GM19463 (cell line): Measurements from ENCODE around the gene GPR183.

Experiments
- ATAC-seq: cut with Tn5 transposase; IDR thresholded peaks from one replicate; pipeline ENCODE4 v1.9.1; 2021; ENCODE audit warnings: mild to moderate bottlenecking, moderate library complexity; ENCODE audit not compliant: unreplicated experiment

GPR183 gene

DNA sequence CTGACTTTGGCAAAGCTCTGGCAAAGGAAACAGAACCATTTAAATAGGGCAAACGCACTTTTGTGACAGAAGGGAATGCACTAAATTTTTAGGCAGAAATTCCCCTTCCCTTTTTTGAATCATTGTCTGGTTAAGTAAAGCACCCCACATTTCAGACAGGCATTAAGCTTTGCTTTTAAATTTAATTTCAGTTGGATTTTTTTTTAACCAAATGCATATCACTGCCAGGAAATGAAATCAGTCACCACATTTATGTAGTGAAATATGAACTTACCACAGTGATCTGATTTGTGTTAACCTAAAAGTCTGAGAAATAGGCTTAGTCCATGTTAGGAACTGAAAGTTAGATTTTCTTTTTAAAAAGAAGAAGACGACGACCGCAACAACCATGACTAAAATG lies 10.8 kb downstream of the GPR183 start:
- ATAC-seq = peak; percentile 55

DNA sequence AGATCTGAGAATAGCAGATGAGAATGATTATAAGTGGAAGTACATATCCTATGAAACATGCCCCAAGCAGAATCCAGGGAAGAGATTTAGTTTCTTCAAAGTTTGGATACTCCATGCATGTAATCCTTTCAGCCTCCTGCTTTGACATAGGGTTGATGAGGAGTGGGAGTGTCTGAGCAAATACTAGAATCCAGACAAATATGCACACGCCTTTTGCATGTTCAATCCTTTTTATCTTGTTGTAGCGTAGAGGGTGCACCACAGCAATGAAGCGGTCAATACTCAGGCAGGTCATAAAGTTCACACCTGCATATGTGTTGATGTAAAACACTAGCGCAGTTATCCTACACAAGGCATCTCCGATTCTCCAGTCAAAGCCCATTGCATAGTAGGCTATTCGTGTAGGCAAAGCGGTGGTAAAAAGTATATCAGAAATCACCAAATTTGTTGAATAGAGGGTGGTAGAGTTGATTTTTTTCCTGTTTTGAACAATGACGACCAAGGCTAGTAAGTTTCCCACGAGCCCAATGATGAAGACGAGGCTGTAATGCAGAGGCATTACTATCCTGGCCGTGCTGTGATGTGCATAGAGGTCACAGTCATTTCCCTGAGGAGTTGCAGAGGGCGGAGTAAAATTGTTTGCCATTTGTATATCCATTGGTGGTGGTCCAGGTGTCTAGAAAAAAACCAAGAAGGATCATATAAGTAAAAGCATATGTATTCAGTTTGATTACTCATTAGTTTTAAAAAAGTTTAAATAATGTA lies 11.5 kb downstream of the GPR183 start:
- no peak for ATAC-seq

DNA sequence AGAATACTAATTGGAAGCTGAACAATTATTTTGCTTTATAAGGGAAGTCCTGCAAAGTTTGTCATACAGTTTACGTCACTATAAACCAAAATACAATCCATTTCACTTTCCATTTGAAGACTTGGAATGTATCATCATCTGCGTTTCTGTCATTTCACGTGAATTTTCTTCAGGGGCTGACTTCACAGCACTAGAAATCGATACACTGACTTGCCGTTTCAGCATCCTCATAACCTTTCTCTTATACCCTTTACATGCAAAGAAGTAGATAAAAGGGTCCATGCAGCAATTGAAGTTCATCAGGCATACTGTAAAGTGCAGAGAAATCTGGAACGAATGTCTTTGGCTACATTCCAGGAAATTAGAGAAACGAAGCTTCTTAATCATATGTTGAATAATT lies 12.2 kb downstream of the GPR183 start:
- ATAC-seq = no peak

DNA sequence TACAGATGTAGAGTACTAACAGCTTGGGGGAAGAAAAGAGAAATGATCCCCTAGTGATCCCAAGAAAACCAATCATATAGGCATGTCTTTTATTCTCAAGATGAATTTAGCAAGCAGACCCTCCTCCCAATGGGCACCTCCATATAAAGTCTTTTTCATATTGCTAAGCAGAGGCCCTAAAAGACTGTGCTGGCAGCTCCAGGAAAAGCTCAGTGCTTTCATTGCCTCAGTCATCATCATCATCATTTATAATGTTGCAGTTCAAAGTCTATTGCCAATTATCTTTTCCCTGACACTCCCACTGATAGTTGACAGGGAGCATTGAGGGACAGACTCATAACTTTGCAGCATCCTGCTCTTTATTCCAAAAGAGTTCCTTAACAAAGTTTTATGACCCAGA lies 13.0 kb downstream of the GPR183 start:
- ATAC-seq = no peak

DNA sequence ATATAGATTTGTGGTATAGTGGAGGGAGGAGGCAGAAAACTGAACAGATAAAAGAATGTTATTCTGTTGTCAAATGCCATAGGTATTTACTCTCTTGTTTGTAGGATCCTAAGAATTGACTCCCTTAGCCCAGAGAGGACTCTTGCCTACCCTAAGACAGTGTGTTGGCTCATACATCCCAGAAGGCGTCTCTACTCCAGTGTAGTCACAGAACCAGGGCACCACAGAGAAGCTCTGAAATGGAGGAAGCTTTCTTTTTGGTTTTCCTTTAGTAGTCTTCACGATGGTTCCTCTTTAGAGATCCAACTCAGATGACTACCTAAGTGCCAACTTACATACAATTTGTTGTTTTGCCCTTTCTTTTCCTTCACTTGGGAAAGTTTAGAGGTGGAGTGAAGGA lies 14.0 kb downstream of the GPR183 start:
- ATAC-seq = no peak

DNA sequence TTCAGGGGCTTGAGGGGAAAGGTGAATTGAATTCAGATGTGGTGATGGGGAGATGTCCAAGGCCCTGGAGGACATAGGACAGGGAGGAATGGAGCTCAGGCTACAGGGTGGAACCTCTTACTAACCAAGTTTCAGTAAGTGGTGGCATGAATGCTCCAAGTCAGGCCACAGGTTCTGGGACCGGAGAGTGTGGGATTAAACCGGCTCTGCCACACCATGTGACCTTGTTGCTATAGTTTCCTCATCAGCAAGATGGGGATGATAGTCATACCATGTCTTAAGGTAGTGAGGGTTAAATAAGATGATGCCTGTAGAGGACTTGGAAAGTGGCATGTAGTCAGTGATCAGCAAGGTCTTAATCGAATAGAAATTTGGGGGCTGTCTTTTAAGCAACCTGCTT lies 16.3 kb downstream of the GPR183 start:
- ATAC-seq = no peak

DNA sequence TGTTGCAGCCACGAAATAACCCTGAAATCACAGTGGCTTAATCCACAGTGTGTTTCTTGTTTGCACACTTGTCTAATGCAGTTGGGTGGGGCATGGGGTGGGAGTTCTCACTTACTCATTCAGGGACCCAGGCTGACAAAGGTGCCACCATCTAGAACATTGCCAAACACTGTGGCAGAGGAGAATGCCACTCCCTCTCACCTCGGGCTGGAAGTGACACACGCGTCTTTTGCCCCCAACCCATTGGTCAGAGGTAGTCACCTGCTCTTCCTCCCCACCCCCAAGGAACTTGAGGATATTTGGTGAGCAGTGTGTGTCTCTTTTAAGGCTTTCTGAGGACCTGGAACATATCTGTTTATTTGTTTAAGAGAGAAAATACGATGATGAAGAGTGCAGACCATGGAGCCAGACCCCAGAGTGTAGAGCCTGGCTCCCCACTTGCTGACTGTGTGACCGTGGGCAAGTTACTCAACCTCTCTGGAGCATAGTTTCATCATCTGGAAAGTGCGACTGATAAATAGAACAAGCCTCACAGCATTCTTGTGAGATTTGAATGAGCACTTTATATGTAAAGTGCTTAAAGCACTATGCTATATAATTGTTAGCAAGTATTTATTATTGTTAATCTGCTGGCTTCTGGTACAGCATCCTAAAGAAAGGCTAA lies 17.4 kb downstream of the GPR183 start:
- no peak for ATAC-seq

DNA sequence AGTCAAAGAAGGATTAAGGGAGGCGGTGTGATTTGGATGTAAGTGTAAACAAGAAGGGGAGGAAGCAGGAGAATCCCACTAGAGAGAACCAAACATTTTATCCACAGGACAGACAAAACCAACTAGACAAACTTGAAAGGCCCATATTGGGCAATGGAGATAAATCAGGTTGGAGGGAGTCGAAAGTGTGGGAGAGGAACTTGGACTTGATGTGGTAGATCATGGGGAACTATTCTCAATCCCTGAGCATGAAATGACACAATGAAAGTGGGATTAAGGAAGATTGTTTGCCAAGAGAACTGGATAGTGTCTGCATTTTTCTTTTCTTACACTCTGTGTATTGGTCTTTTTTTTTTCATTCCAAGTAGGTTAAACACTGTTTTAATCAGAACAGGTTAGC lies 17.9 kb downstream of the GPR183 start:
- no peak for ATAC-seq

DNA sequence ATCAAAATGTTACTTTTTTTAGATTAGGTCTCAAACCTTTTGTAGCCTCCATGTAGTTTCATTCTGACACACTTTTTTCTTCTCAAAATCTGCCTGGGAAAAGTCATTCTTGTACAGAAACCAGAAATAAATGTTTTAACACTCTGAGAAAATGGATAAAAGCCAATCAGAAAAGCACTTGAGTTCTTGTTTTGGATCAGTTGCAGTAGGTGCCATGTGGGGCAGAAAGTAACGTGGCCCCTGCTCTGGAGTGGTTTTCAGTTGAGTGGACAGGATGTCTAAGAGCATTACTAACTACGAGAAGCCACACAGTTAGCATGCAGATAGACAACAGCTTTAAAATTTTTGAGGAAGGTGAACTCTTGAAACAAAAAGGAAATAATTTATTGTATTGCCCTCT lies 19.1 kb downstream of the GPR183 start:
- peak; percentile 97 for ATAC-seq

DNA sequence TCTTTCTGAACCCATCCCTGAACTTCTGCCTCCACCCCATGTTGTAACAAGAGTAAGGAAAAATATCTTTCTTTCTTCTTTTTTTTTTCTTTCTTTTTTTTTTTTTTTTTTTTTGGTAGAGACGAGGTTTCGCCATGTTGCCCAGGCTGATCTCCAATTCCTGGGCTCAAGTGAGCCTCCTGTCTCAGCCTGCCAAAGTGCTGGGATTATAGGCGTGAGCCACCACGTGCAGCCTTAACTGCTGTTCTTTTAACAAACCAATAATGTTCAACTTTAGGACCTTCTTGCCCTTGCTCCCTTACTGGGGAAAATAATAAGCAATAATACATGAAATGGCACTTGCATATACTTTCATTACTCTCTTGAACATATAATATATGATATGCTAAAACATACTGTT lies 19.6 kb downstream of the GPR183 start:
- ATAC-seq = no peak

DNA sequence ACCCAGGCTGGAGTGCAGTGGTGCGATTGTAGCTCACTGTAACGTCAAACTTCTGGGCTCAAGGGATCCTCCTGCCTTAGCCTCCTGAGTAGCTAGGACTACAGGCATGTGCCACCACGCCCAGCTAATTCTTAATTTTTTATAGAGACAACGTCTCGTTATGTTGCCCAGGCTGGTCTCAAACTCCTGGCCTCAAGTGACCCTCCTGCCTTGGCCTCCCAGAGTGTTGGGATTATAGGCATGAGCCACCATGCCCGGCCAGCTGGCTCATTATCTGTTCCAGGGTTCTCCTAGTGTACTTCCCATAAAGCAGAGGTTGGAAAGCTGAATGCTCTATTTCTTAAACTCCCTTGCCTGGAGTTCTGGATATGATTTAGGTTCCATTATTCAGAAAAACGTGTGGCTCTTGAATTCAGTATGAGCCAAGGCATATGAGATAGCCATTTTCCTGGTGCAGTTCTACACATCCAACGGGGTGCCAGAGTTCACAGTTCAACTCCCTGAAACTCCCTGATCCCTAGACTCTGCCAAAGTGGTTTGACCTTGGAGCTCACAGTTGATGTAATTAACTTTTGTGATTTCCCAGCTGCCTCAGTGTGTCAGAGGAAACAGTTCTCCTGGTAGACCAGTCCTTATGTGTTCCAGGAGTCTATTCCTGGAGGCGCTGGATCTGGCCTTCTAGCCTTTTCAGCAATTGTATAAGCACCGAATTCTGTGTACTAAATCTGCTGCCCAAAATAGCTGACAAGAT lies 21.6 kb downstream of the GPR183 start:
- no peak for ATAC-seq

DNA sequence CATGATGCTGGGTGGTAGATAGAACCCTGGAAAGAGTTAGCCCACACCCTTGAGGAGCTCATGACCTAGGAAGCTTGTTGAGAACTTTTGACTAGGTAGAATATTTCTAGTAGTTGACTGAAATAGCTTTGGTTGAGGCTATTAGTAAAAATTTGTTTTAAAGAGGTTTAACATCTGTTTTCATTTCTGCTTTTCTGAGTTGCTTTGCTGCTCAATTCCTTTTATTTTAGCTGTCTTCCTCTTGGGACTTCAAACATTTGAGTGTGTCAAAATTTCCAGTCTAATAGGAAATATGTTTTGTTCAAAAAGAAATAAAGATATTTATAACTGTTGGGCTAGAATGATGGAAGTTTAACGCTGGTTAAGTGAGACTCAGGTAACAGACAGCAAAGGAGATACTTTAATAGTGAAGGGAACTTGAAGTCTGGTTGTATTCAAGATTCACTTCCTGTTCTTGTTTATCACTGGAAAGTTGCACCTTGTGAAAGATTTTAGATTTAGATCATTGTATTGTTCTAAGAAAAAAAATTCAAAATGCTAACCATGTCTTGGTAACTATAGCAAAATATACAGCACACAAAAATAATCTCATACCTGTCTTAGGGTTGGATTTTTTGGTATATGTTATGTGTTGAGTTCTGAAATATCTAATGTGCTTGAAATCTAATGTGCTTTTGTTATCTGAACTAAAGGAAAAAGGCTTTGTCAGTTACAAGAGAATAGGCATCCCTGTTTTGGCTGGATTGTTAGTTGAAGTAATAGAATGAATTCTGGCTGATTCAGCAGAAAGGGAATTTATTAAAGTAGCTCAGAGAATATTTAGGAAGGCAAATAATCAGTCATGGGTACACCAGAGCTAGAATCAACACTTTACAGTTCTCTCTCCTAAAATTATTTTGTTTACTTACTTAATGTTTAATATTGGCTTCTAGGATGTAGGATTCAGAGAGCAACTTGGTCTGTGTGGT lies 24.7 kb downstream of the GPR183 start:
- peak; percentile 59 for ATAC-seq

DNA sequence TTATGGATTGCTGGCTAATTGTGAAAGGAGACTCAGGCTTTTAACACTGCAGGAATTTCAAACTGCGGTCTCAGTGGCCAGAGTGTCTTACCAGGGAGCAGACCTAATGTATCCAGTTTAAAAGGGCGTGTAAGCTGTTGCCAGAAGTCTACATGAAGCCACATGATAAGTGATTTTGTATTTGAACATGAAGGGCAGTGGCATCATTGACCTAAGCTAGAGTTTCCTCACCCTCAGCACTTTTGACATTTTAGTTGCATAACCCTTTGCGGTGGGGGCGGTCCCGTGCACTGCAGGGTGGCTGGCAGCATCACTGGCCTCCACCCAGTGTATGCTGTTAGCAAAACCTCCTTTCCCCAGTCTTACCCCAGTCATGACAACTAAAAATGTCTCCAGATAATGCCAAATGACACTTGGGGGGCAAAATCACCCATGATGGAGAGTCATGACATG lies 25.4 kb downstream of the GPR183 start:
- ATAC-seq = peak; percentile 78

DNA sequence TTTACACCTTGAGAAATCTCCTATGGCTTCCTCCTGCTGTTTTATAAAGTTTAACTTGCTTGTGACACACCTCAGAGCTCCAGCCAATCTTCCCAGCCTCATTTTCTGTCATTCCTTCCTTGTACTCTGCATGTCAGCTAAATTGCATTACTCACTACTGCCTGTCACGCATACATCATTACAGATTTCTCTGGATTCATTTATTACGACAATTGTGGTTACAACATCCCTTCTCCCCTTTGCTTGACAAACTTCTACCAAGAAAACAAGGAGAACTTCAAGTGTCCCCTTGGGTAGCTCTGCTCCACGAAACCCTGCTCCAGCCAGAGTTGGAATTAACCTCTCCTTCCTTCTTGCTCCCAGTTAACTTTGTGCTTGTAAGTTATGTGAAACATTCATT lies 27.0 kb downstream of the GPR183 start:
- no peak for ATAC-seq

DNA sequence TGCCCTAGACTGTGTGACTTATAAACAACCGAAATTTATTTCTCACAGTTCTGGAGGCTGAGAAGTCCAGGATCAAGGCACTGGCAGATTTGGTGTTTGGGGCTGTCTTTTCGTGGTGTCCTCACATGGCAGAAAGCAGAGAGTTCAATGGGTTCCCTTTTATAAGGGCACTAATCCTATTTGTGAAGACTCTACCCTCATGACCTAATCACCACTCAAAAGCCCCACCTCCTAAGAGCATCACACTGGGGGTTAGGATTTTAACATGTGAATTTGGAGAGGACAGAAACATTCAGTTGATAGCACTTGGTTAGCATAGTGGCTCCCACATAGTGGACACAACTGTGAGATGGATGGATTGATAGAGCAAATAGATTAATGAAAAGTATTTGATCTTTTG lies 27.6 kb downstream of the GPR183 start:
- ATAC-seq = no peak

DNA sequence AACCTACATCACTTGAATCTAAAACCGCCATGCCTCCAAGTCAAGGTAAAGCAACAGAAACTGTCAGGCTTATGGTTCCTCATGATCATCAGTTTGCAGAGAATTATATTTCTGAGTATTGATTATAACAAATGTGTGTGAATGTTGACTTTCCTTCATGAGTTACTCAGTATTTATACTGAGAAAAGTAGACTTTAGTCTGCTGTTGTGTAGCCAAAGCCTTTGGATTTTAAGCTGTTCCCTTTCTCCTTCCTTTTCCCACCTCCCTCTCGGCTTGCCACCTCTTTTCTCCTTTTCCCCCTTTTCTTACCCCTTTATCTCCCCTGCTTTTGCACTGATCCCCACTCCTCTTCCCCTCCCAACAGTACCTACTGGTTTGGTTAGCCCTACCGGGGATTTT lies 28.4 kb downstream of the GPR183 start:
- no peak for ATAC-seq

DNA sequence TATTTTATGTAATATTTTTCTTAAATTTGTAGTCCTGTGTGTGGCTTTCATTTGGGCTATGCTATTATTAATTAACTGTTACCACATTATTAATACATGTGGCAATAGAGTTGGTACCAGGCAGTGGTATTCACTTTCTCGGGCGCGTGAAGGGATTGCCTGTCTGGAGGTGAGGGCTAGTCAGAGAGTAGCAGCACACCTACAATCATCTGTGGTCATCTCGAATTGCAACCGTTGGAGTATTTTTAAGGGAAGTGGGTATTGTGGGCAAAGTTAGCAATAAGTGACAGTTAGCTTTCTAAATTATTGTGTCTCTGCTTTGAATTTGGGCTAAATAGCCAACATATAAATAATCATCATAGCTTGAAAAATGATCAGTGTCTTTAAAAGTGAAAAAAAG lies 29.0 kb downstream of the GPR183 start:
- no peak for ATAC-seq

DNA sequence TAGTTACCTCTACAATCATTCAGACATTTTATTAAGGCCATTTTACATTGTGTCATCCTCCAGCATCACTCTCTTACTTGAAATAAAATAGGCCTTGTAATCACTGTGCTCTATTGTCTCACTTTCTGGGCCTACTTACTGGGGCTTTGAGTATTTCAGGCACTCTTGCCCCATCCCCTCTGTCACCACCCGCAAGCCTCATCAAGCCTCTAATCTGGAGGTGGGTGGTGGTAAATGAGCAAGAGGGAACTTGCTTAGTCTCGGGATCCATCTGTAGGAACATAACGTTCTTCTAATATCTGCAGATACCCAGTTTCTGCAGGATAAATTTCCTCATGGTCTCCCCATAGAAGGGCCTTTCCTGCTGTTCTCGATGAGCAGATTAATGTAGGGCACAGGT lies 29.6 kb downstream of the GPR183 start:
- ATAC-seq = no peak

DNA sequence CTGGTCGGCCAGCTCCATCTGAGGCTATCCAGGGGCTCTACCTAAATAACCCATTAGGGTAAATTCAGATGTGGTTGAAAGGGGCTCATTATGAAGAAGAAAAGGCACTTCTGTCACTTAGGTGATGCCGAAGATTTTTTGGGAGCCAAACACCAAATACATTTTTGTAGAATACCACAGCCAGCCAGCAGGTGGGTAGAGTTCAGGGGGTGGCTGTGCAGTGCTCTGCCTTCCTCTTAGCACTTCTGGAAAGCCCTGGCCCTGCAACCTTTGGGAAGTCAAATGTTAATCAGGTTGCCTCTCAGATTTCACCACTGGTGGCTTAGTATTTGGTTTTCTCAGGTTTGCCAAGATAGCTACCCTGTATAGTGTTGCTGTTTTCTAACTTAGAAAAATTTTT lies 30.5 kb downstream of the GPR183 start:
- ATAC-seq = no peak

DNA sequence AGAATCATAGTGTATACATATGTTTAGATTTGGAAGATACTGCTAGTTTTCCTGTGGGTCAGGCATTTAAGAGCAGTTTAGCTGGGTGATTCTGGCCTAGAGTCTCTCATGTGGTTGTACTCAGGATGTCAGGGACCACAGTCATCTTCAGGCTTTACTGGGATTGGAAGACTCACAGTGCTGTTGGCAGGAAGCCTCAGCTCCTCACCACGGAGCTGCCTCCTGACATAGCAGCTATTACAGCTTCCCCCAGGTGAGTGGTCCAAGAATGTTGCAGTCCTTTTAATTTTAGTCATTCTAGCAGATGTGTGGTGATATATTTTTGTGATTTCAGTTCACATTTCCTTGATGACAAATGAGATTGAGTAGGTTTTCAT lies 32.1 kb downstream of the GPR183 start:
- ATAC-seq = no peak

DNA sequence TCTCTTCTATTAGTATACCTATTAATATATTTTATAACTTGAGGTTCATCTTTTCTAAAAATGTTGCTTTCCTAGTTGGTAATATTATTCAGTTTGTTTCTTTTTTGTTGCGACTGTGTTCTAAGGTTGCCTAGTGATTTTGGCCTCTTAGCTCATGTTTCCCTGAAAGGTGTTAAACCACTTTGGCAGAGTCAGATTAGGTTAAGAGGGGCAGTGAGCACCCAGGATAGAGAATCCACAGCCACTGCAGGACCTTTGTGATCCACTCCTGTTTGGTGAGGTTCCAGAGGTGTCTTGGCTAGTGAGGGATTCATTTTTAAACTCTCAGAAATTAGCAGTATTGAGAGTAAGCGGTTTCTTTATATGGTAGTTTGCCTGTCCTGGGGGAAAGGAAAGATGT lies 34.1 kb downstream of the GPR183 start:
- no peak for ATAC-seq
